Measurements from ENCODE around the gene GAA.

The GAA gene

GRCh38 chr17:80101011-80101945 lies at the start of gene GAA:
Gene GAA (plus strand): TSS chr17:80101581. CDS start chr17:80104587, 3,006 bp downstream.
- ATAC-seq: peak; percentile 82 to 83

- ATAC-seq: no peak
These were observed 49.7 kb upstream of the GAA start for GRCh38 chr17:80051681-80052080.

- no peak for ATAC-seq
These were observed 48.3 kb upstream of the GAA start for GRCh38 chr17:80053102-80053501.

GRCh38 chr17:80055597-80055996 lies 45.8 kb upstream of the GAA start:
- ATAC-seq: no peak

- no peak for ATAC-seq
These were observed 42.9 kb upstream of the GAA start for GRCh38 chr17:80058311-80058955.

- no peak for ATAC-seq
These were observed 40.7 kb upstream of the GAA start for GRCh38 chr17:80060644-80061043.

- ATAC-seq: no peak
These were observed 40.0 kb upstream of the GAA start for GRCh38 chr17:80061421-80061820.

GRCh38 chr17:80063830-80064585 lies 37.4 kb upstream of the GAA start:
- ATAC-seq: no peak

- no peak for ATAC-seq
These were observed 36.7 kb upstream of the GAA start for GRCh38 chr17:80064696-80065095.

GRCh38 chr17:80065478-80066170 lies 35.8 kb upstream of the GAA start:
- no peak for ATAC-seq

- ATAC-seq: no peak
These were observed 33.9 kb upstream of the GAA start for GRCh38 chr17:80067393-80067986.

- ATAC-seq: no peak
These were observed 32.8 kb upstream of the GAA start for GRCh38 chr17:80068301-80069222.

- ATAC-seq: no peak
These were observed 30.8 kb upstream of the GAA start for GRCh38 chr17:80070375-80071115.

- ATAC-seq: no peak
These were observed 30.1 kb upstream of the GAA start for GRCh38 chr17:80071116-80071841.

GRCh38 chr17:80072410-80072809 lies 29.0 kb upstream of the GAA start:
- no peak for ATAC-seq

- ATAC-seq: no peak
These were observed 21.3 kb upstream of the GAA start for GRCh38 chr17:80080081-80080480.

GRCh38 chr17:80081596-80081995 lies 19.8 kb upstream of the GAA start:
- ATAC-seq: no peak

GRCh38 chr17:80082403-80083135 lies 18.8 kb upstream of the GAA start:
- ATAC-seq: peak; percentile 46 to 53

GRCh38 chr17:80083136-80083661 lies 18.2 kb upstream of the GAA start:
- no peak for ATAC-seq

Data from activated CD4-positive, CD25-positive, alpha-beta regulatory T cell treated with anti-CD3 and anti-CD28 coated beads, Interleukin-2, amount 50 U/mL, for 24 hours (primary cell).